ENCODE measurements around the gene NOLC1. TPM values are rescaled to one million over a fixed set of nuclear protein-coding genes. Genes with fewer than 3 reads are reported as not detected.

The NOLC1 gene
- total and polyA plus RNA-seq, 2 of the 13 experiments (the other 11 are each of a cell fraction or from before 2014, with no cell fraction given) = 50.6 to 81.0 TPM

GRCh38 chr10:102147561-102147960 is 4.6 kb upstream of the NOLC1 start (continued):
- no peak for TF ChIP-seq DZIP1 (CRISPR knock-in tag; IDR thresholded peaks at IDR 0.05)
- no peak for TF ChIP-seq ZNF12 (CRISPR knock-in tag; IDR thresholded peaks at IDR 0.05)
- no peak for TF ChIP-seq HIVEP1 (CRISPR knock-in tag; IDR thresholded peaks at IDR 0.05)
- TF ChIP-seq ZNF556 (CRISPR knock-in tag; IDR thresholded peaks at IDR 0.05; ENCODE audit: borderline replicate concordance) = no peak
- TF ChIP-seq FLYWCH1 (CRISPR knock-in tag; IDR thresholded peaks at IDR 0.05) = no peak
- TF ChIP-seq BORCS8-MEF2B (CRISPR knock-in tag; IDR thresholded peaks at IDR 0.05) = no peak
- TF ChIP-seq NFYB (CRISPR knock-in tag; IDR thresholded peaks at IDR 0.05) = no peak
- TF ChIP-seq ZNF740 (CRISPR knock-in tag; IDR thresholded peaks at IDR 0.05) = no peak
- no peak for TF ChIP-seq ZNF207 (IDR thresholded peaks at IDR 0.05; ENCODE audit: borderline replicate concordance)

- ChIA-PET POLR2A (no interaction called here), CTCF (ENCODE audit: low intra/inter-chr PET ratio, low total read pairs) (no interaction called here)
- no peak for DNase-seq (ENCODE audit: low spot score)
- Histone ChIP-seq H4K20me1 (ENCODE audit: insufficient read depth, low read length) (peaks cover 2% of the 10 kb centered on the region), H3K79me2 (ENCODE audit: insufficient read depth, low read length) (peaks cover 13% of the 10 kb centered on the region), H3K36me3 (replicated peaks in 1 of 2; ENCODE audit: control insufficient read depth in 1 of 2, insufficient read depth in 2 of 2, low read length in 2 of 2) (peaks cover 25 to 62% of the 10 kb centered on the region in 2 experiments), H3K4me3 (replicated peaks in 1 of 3; ENCODE audit: insufficient read depth in 1 of 3, low read depth in 2 of 3, low read length in 3 of 3) (no peak overlapping the region), H3K9ac (ENCODE audit: insufficient read depth, low read depth, low read length) (no peak overlapping the region), H2AFZ (ENCODE audit: low read length) (no peak overlapping the region), H3K27ac (ENCODE audit: extremely low read length, insufficient read depth, low read length) (no peak overlapping the region), H3K4me2 (ENCODE audit: low read depth, low read length) (no peak overlapping the region), H3K27me3 (ENCODE audit: control insufficient read depth in 1 of 2, insufficient read depth in 2 of 2, low read length in 2 of 2) (no peaks in the 10 kb centered on the region; a peak in 1 of 5 replicates), H3K4me1 (ENCODE audit: insufficient read depth, low read length) (peaks cover 16% of the 10 kb centered on the region), H3K9me3 (ENCODE audit: low read length) (no peaks in the 10 kb centered on the region)
- BruUV-seq (replicated peaks) = no TSS peak
- TF ChIP-seq PRPF4 (IDR thresholded peaks at IDR 0.05; ENCODE audit: low read depth, low read length, poor library complexity, severe bottlenecking) (no peak), E2F2 (CRISPR knock-in tag; IDR thresholded peaks at IDR 0.05; ENCODE audit: borderline replicate concordance) (no peak), ZNF143 (CRISPR knock-in tag; IDR thresholded peaks at IDR 0.05) (no peak), ZMAT5 (CRISPR knock-in tag; IDR thresholded peaks at IDR 0.05; ENCODE audit: borderline replicate concordance, low read depth) (no peak), ZNF607 (CRISPR knock-in tag; IDR thresholded peaks at IDR 0.05; ENCODE audit: borderline replicate concordance) (no peak), ZNF768 (CRISPR knock-in tag; IDR thresholded peaks at IDR 0.05) (no peak), ZNF362 (CRISPR knock-in tag; IDR thresholded peaks at IDR 0.05; ENCODE audit: borderline replicate concordance) (no peak)
- intact Hi-C loops (cut with micrococcal nuclease; ENCODE audit: unreplicated experiment) = no loop called here
- FAIRE-seq = no peak
- no peak for ATAC-seq
- 98% methylated on average over 13 of the region's 13 CpGs for WGBS (ENCODE audit: low lambda C conversion rate)
- in situ Hi-C loops (cut with HindIII; ENCODE audit: extremely low pct_ligation_motif_present, low pct_unique_long_range_greater_than_20kb) = no loop called here
Observed at GRCh38 chr10:102148275-102148674, 3.9 kb upstream of the NOLC1 start.

Data from HepG2 (cell line).